ENCODE results near the gene SYTL4. TPM values are rescaled to one million over a fixed set of nuclear protein-coding genes. Genes with fewer than 3 reads are reported as not detected.

Gene SYTL4
- total RNA-seq, 4 donors from 2014 or later, result 9.5 to 95.3 (median 22.0) TPM

GRCh38 chrX:100635040-100635439 is 96.9 kb downstream of the SYTL4 start:
- no peak for TF ChIP-seq CTCF (IDR thresholded peaks at IDR 0.05; ENCODE audit: low read depth)

- TF ChIP-seq CTCF (IDR thresholded peaks at IDR 0.05; ENCODE audit: low read depth), result no peak
These were observed 105.9 kb downstream of the SYTL4 start for GRCh38 chrX:100625985-100626491.

Other genes starting within 250 kb of the SYTL4 start
- gene TNMD, start 147.2 kb downstream of the SYTL4 start, total RNA-seq, result 10 to 100 TPM in 3 of 4 donors, 1 to 10 TPM in 1; 7.7 to 23.2 (median 14.4) TPM
- gene TSPAN6, start 95.3 kb downstream of the SYTL4 start, total RNA-seq, result 10 to 100 TPM; 29.1 to 56.7 (median 38.4) TPM
- 100 to 1,000 TPM in 2 of 4 donors, 10 to 100 TPM in 2; 79.9 to 165 (median 109) TPM for gene SRPX2, start 87.9 kb downstream of the SYTL4 start, total RNA-seq
- gene CSTF2, start 88.3 kb upstream of the SYTL4 start, total RNA-seq, result 10 to 100 TPM in 1 of 4 donors, 1 to 10 TPM in 3; 6.5 to 12.2 (median 7.1) TPM
- gene NOX1, start 142.2 kb upstream of the SYTL4 start, total RNA-seq, result not detected
- gene XKRX, start 196.8 kb upstream of the SYTL4 start, total RNA-seq, result under 1 TPM in 1 of 4 donors, not detected in 3; 0.34 TPM
- not detected for gene ARL13A, start 237.6 kb upstream of the SYTL4 start, total RNA-seq

Data from subcutaneous adipose tissue (tissue), 4 donors.